ENCODE measurements around the gene PTK7.

DNA sequence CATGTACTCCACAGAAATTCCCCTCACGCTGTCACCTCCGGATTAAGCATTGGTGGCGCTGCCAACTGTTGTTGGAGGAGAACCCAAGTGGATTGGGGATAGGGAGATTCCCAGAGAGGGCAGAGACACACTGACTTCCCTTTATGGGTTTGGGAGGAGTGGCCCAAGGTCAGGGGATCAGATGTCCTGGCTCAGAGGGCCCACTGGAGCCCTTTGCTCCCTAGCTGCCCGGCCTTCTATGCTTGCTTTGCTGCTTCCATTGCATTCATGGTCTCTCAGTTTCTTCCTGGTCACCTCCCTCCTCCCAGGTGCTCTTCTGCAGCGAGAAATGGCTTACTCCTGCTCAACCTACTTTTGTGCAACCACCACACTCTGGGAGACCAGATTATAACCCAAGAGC lies 120.2 kb downstream of the PTK7 start:
- TF ChIP-seq, protein P1, sequence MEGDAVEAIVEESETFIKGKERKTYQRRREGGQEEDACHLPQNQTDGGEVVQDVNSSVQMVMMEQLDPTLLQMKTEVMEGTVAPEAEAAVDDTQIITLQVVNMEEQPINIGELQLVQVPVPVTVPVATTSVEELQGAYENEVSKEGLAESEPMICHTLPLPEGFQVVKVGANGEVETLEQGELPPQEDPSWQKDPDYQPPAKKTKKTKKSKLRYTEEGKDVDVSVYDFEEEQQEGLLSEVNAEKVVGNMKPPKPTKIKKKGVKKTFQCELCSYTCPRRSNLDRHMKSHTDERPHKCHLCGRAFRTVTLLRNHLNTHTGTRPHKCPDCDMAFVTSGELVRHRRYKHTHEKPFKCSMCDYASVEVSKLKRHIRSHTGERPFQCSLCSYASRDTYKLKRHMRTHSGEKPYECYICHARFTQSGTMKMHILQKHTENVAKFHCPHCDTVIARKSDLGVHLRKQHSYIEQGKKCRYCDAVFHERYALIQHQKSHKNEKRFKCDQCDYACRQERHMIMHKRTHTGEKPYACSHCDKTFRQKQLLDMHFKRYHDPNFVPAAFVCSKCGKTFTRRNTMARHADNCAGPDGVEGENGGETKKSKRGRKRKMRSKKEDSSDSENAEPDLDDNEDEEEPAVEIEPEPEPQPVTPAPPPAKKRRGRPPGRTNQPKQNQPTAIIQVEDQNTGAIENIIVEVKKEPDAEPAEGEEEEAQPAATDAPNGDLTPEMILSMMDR (IDR thresholded peaks at IDR 0.05), result no peak
- no peak for TF ChIP-seq POLR2A (IDR thresholded peaks at IDR 0.05)
